B cell (primary cell): ENCODE measurements around the gene SLC12A7. TPM values are rescaled to one million over a fixed set of nuclear protein-coding genes. Genes with fewer than 3 reads are reported as not detected.

Experiments used
- ATAC-seq: fragments of 200-7000 bp; cut with Tn5 transposase; one replicate; pipeline ENCODE4 v1.10.0; 2021; ENCODE audit warnings: low read depth, mild to moderate bottlenecking, moderate number of reproducible peaks, moderate library complexity
- CTCF ChIA-PET: fragments of 350-600 bp; sonication (Branson Sonifier 250); formaldehyde crosslinking; loops from one replicate; lab custom pipeline; 2021; ENCODE audit warnings: antibody characterized with exemption, inconsistent platforms; lab: Charles Lee
- POLR2A ChIA-PET: fragments of 350-600 bp; sonication (Branson Sonifier 250); formaldehyde crosslinking; loops from one replicate; lab custom pipeline; 2021; ENCODE audit warnings: antibody characterized with exemption; lab: Charles Lee
- DNase-seq: peaks from one replicate; pipeline ENCODE4 v3.0.0; 2013
- H2AFZ ChIP-seq: 2 replicates; pipeline ENCODE4 v1.6.1; 2012; ENCODE audit warnings: mild to moderate bottlenecking, low read depth, low read length; ENCODE audit not compliant: insufficient read depth, poor library complexity, severe bottlenecking
- H3K27ac ChIP-seq, 2 donors: 1 replicate in 1 of 2; 2 replicates in 1 of 2; pipeline ENCODE4 v1.5.1; 2012 to 2013; ENCODE audit warnings: low read length in 2 of 2, mild to moderate bottlenecking in 2 of 2, moderate library complexity in 1 of 2
- H3K27me3 ChIP-seq, 4 experiments: fragments of 200-600 bp in 1 of 4; sonication (generic) in 1 of 4; replicated peaks in 1 of 4; 1 replicate in 2 of 4; 2 replicates in 2 of 4; pipeline versions ENCODE4 v1.6.1 to v1.7.0; 2013 to 2016; ENCODE audit warnings: low read length in 3 of 4, mild to moderate bottlenecking in 2 of 4, mixed read lengths in 1 of 4, moderate library complexity in 1 of 4; ENCODE audit not compliant: insufficient read depth in 4 of 4, control insufficient read depth in 3 of 4; ENCODE audit errors: control extremely low read depth in 1 of 4
- H3K36me3 ChIP-seq, 2 experiments: replicated peaks in 1 of 2; 1 replicate in 1 of 2; 2 replicates in 1 of 2; pipeline versions ENCODE4 v1.6.1 to v1.7.1; 2013; ENCODE audit warnings: low read length in 1 of 2; ENCODE audit not compliant: insufficient read depth in 2 of 2, control insufficient read depth in 1 of 2; ENCODE audit errors: control extremely low read depth in 1 of 2, extremely low read depth in 1 of 2
- H3K4me1 ChIP-seq, 2 donors: fragments of 200-600 bp in 1 of 2; sonication (generic) in 1 of 2; 1 replicate in 1 of 2; 2 replicates in 1 of 2; pipeline versions ENCODE4 v1.5.1 to v1.6.1; 2013 to 2017; ENCODE audit warnings: low read length in 2 of 2; ENCODE audit not compliant: control insufficient read depth in 2 of 2, insufficient read depth in 2 of 2
- H3K4me2 ChIP-seq: replicated peaks from 2 replicates; pipeline ENCODE3; 2012; ENCODE audit warnings: mild to moderate bottlenecking, low read depth, low read length; ENCODE audit not compliant: poor library complexity, severe bottlenecking
- H3K4me3 ChIP-seq, 5 experiments: fragments of 200-600 bp in 1 of 5; sonication (generic) in 1 of 5; 1 replicate in 3 of 5; 2 replicates in 2 of 5; pipeline versions ENCODE4 v1.5.1 to v1.7.0; 2011 to 2016; ENCODE audit warnings: low read length in 4 of 5, mild to moderate bottlenecking in 4 of 5, low read depth in 2 of 5, control low read depth in 1 of 5, moderate library complexity in 1 of 5; ENCODE audit not compliant: insufficient read depth in 1 of 5; ENCODE audit errors: control extremely low read depth in 1 of 5, extremely low read depth in 1 of 5
- H3K79me2 ChIP-seq: fragments of 200-600 bp; sonication (generic); one replicate; pipeline ENCODE4 v1.6.0; 2016; ENCODE audit warnings: low read length; ENCODE audit not compliant: control insufficient read depth, insufficient read depth
- H3K9ac ChIP-seq: fragments of 200-600 bp; sonication (generic); 2 replicates; pipeline ENCODE4 v1.6.1; 2017; ENCODE audit warnings: mild to moderate bottlenecking, low read length, moderate library complexity
- H3K9me3 ChIP-seq, 3 donors: one replicate each; pipeline versions ENCODE4 v1.6.1 to v1.7.1; 2013; ENCODE audit warnings: low read length in 2 of 3; ENCODE audit not compliant: control insufficient read depth in 2 of 3, insufficient read depth in 1 of 3; ENCODE audit errors: control extremely low read depth in 1 of 3
- H4K20me1 ChIP-seq: 2 replicates; pipeline ENCODE4 v1.6.0; 2012; ENCODE audit warnings: mild to moderate bottlenecking, low read length; ENCODE audit not compliant: insufficient read depth, control insufficient read depth, poor library complexity, severe bottlenecking
- H3K27ac Mint-ChIP-seq: one replicate; pipeline ENCODE4 v1.8.0; 2021; ENCODE audit warnings: mixed read lengths
- H3K27me3 Mint-ChIP-seq: one replicate; pipeline ENCODE4 v1.8.0; 2021; ENCODE audit warnings: mixed read lengths
- H3K4me1 Mint-ChIP-seq: one replicate; pipeline ENCODE4 v1.8.0; 2021; ENCODE audit warnings: mixed read lengths
- H3K4me3 Mint-ChIP-seq: one replicate; pipeline ENCODE4 v1.8.0; 2021; ENCODE audit warnings: mixed read lengths
- H3K9me3 Mint-ChIP-seq: one replicate; pipeline ENCODE4 v1.8.0; 2022; ENCODE audit warnings: mixed read lengths; ENCODE audit not compliant: insufficient read depth
- EZH2 ChIP-seq: IDR thresholded peaks from 2 replicates; pipeline ENCODE4 v1.6.1; 2012; ENCODE audit warnings: borderline replicate concordance, low read depth, mild to moderate bottlenecking, moderate library complexity, low read length; ENCODE audit not compliant: insufficient read depth, poor library complexity, severe bottlenecking
- WGBS: methylation state at CpG from one replicate; pipeline ENCODE4 v1.1.5; 2013; ENCODE audit warnings: missing lambda C conversion rate; ENCODE audit not compliant: insufficient coverage; 5-methylcytosine and 5-hydroxymethylcytosine counted together
- intact Hi-C: fragments of 100-400 bp; cut with micrococcal nuclease; formaldehyde crosslinking; loops from one replicate; pipeline ENCODE4 v1.10.0; 2022
- polyA plus RNA-seq: library from polyadenylated mRNA; depleted of rRNA; stranded (reverse); fragments of >200 nt; gene quantifications from 2 replicates; pipeline ENCODE4 v1.2.3, GENCODE V29; 2012
- total RNA-seq, 2 donors: library from RNA; stranded (reverse); fragments of 120-200 nt in 1 of 2; gene quantifications; 1 replicate in 1 of 2; 2 replicates in 1 of 2; pipeline versions ENCODE4 v1.2.3 to v1.2.4, GENCODE V29; 2013 to 2022
- TF ChIP-seq, protein P1 (sequence below): fragments of 200-600 bp; IDR thresholded peaks from one replicate; pipeline ENCODE4 v1.8.0; 2022; ENCODE audit warnings: antibody characterized with exemption, mild to moderate bottlenecking

The SLC12A7 gene
- total and polyA plus RNA-seq, 2 donors (not counting 1 experiment from before 2014, with no cell fraction given) = 25.5 to 34.4 TPM

GRCh38 chr5:1076406-1076805, 35.5 kb downstream of the SLC12A7 start:
- CTCF ChIA-PET = no interaction called here
- H3K4me1 Mint-ChIP-seq = no peaks in the 10 kb centered on the region

GRCh38 chr5:1075931-1076330, 35.9 kb downstream of the SLC12A7 start:
- intact Hi-C loops = no loop called here
- Mint-ChIP-seq H3K4me3 (no peak overlapping the region), H3K9me3 (no peaks in the 10 kb centered on the region), H3K4me1 (no peaks in the 10 kb centered on the region), H3K27ac (no peak overlapping the region), H3K27me3 (no peaks in the 10 kb centered on the region)
- H3K79me2 ChIP-seq = no peaks in the 10 kb centered on the region
- H3K27me3 ChIP-seq = no peaks in the 10 kb centered on the region
- H3K36me3 ChIP-seq = peaks cover 0 to 3% of the 10 kb centered on the region in 2 experiments
- H3K27ac ChIP-seq = no peak overlapping the region
- 95% methylated on average over 16 of the region's 17 CpGs for WGBS
- DNase-seq (no peak), ATAC-seq (no peak)
- H3K4me3 ChIP-seq = no peak overlapping the region
- H3K4me2 ChIP-seq = no peak overlapping the region
- CTCF ChIA-PET = no interaction called here
- POLR2A ChIA-PET = no interaction called here
- no peak overlapping the region for H3K9ac ChIP-seq
- H3K9me3 ChIP-seq = no peaks in the 10 kb centered on the region
- H4K20me1 ChIP-seq = no peaks in the 10 kb centered on the region
- no peak overlapping the region for H2AFZ ChIP-seq
- H3K4me1 ChIP-seq = no peaks in the 10 kb centered on the region
- TF ChIP-seq, protein P1, sequence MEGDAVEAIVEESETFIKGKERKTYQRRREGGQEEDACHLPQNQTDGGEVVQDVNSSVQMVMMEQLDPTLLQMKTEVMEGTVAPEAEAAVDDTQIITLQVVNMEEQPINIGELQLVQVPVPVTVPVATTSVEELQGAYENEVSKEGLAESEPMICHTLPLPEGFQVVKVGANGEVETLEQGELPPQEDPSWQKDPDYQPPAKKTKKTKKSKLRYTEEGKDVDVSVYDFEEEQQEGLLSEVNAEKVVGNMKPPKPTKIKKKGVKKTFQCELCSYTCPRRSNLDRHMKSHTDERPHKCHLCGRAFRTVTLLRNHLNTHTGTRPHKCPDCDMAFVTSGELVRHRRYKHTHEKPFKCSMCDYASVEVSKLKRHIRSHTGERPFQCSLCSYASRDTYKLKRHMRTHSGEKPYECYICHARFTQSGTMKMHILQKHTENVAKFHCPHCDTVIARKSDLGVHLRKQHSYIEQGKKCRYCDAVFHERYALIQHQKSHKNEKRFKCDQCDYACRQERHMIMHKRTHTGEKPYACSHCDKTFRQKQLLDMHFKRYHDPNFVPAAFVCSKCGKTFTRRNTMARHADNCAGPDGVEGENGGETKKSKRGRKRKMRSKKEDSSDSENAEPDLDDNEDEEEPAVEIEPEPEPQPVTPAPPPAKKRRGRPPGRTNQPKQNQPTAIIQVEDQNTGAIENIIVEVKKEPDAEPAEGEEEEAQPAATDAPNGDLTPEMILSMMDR = no peak
- TF ChIP-seq EZH2 = no peak

More at GRCh38 chr5:1076406-1076805, 35.5 kb downstream of the SLC12A7 start:
- Histone ChIP-seq H2AFZ (no peak overlapping the region), H3K27ac (no peak overlapping the region), H3K27me3 (no peaks in the 10 kb centered on the region), H3K79me2 (no peaks in the 10 kb centered on the region), H4K20me1 (no peaks in the 10 kb centered on the region), H3K4me3 (no peak overlapping the region), H3K9ac (no peak overlapping the region), H3K9me3 (no peaks in the 10 kb centered on the region), H3K4me2 (no peak overlapping the region), H3K36me3 (peaks cover 0 to 3% of the 10 kb centered on the region in 2 experiments), H3K4me1 (no peaks in the 10 kb centered on the region)
- POLR2A ChIA-PET = no interaction called here
- WGBS = 93% methylated on average over 17 of the region's 17 CpGs
- H3K9me3 Mint-ChIP-seq = no peaks in the 10 kb centered on the region
- intact Hi-C loops = no loop called here
- TF ChIP-seq EZH2 = no peak
- TF ChIP-seq, protein P1 = no peak
- no peak overlapping the region for H3K27ac Mint-ChIP-seq
- ATAC-seq (no peak), DNase-seq (no peak)
- no peaks in the 10 kb centered on the region for H3K27me3 Mint-ChIP-seq
- no peak overlapping the region for H3K4me3 Mint-ChIP-seq
